ENCODE data around the gene TXN2.
"Not testable (repeated sequence)": the region's sequence is repeated elsewhere in the genome, so short reads cannot be mapped to it uniquely, and the experiment has no call there.

Gene TXN2, protein sequence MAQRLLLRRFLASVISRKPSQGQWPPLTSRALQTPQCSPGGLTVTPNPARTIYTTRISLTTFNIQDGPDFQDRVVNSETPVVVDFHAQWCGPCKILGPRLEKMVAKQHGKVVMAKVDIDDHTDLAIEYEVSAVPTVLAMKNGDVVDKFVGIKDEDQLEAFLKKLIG
- total RNA-seq = 14.3 to 26.8 (median 17.0) reads per million in 4 donors

DNA sequence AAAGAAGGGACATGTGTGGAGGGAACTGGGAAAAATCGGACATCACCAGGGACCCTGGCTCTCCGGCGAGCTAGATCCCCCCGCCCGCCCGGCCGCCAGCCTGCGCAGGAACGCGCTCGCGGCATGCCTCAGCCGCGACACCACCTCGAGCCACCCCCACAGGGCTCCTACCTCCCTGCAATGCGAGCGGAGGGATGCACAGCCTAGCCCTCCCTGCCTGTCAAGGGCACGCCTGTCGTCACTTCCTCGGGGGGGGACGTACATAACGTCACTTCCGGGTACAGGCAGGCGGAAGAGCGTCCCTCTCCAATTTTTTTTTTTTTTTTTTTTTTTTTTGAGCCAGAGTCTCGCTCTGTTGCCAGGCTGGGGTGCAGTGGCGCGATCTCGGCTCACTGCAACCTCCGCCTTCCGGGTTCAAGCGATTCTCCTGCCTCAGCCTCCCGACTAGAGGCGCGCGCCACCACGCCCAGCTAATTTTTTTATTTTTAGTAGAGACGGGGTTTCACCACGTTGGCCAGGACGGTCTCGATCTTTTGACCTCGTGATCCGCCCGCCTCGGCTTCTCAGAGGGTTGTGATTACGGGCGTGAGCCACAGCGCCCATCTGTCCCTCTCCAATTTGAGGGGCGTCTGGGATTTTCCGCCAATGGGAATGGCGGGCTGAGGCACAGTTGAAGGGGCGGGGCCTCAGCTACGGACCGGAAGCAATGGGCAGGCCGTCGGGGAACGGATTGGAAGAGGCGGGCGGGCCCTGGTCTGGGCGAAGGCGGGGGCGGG, at the start of gene TXN2:
TXN2 (minus strand) TSS at position 248 of the 776 bp plus-strand sequence. CDS start 803 bp downstream, outside the sequence.
- DNase-seq = peak; percentile 93 to 97 (median 95)

DNA sequence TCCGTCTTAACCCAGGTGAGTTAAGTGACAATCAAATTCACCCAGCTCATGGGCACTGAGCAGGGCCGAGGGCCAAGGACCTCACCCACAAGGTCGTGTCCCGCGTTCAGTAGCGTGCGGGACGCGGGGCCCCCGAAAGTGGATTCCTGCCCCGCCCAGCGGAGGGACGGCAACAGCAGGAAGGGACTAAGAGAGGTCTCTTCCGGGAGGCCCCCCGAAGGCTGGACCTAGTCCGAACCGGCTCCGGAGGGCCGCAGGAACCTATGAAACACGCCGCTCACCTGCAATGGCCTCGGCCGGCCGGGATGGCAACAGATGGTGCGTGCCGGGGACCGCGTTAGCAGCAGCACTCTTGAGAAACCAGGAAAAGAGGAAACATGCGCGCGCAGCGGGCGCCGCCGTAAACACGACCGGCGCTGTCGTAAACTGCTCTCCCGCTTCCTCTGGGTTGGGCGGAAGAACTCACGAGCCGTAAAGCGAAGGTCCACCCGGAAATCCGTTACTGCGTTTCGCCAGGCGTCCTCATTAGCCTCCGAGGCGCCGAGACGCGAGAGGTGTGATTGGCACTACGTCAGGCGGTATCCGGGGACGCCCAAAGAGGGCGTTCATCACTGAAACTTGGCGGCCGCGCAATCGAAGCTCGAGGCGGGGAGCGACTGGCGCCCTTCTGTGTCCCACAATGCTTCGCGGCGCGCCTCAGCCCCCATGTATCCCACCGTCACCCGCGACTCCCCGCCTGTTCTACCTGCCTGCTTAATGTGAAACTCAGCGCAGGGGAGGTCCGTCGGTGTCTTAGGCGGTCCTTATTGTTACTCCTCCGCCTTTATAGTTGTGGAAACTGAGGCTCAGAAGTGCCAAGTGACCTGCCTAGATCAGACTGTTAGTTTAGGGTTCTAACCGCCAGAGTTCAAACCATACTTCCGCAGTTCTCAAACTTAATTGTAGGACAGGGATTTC, 47.6 kb upstream of the TXN2 start, which contains the start of gene EIF3D:
EIF3D (minus strand) TSS at position 372 of the 957 bp plus-strand sequence. CDS start 3,045 bp downstream, outside the sequence.
- DNase-seq = peak; percentile 96 to 100 (median 98)

DNA sequence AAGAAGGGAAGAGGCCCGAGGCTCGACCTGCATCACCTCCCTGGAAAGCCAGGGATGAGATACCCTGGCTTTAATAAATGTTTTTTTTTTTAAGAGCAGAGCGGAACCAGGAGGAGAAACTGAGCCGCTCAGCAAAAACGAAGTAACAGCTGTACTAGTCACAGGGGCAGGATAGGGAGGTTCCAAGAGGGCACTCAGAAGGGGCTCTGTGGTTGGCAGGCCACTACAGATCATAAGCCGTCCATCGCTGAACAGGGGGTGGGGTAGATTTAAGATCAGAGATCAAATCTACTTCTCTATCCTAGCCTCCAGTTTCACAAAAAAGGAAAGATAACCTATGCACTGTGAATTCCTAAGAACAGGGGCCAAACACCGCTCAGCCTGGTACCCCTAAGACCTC, 46.9 kb upstream of the TXN2 start:
- DNase-seq = peak in 1 of 5 donors; percentile 6

DNA sequence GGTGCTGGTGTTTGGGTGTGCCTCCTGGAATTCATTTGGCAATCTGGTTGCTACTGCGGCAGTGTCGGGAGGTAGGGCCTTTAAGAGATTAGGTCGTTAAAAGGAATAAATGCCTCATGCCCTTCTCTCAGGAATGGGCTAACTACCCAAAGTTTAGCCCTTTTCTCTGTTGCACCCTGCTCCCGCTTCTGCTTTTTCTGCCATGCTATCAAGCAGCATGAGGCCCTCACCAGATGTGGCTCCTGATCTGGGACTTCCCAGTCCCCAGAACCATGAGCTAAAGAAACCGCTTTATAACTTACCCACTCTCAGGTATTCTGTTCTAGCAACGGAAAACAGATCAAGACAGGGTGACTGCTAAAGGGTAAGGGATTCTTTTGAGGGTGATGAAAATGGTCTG, 41.2 kb upstream of the TXN2 start:
- DNase-seq = no peak

DNA sequence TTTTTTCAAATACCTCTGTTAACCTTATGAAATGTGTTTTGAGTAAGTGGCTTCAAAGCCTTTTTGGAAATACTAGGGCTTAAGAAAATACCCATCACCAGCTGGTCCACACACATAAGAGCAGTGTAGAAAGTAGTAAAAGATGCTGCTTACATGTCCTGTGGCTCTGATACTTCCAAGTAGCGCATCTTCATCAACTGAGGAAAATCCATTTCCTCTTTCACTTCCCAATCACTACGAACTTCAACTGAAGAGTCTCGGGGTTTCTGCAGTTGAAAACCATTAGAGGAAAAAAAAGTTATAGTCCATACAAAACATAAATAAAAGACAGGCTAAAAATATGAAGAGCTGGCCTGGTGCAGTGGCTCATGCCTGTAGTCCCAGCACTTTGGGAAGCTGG, 39.0 kb upstream of the TXN2 start:
- DNase-seq = no peak

DNA sequence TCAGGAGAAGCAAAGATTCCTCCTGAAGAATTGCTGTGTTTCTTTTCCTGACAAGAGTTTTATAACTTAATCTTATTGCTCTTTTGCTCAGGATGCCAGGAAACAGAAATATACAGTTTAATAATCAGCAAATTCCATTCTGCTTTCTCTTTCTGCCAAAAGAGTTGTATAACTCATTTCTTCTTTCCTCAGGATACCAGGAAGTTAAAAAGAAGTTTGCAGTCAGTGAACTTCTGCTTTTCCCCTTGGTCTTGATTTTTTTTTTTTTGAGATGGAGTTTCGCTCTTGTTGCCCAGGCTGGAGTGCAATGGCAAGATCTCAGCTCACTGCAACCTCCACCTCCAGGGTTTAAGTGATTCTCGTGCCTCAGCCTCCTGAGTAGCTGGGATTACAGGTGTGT, 38.5 kb upstream of the TXN2 start:
- DNase-seq = not testable (repeated sequence)

DNA sequence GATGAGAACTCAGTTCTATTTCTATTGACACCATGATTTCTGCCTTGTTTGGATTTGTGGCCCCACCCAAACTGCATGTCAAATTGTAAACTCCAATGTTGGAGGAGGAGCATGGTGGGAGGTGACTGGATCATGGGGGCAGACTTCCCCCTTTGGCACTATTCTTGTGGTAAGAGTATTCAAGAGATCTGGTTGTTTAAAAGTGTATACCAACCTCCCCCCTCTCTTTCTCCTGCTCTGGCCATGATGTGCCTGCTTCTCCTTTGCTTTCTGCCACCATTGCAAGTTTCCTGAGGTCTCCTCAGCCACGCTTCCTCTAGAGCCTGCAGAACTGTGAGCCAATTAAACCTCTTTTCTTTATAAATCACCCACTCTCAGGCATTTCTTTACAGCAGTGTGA, 33.3 kb upstream of the TXN2 start:
- DNase-seq = no peak

DNA sequence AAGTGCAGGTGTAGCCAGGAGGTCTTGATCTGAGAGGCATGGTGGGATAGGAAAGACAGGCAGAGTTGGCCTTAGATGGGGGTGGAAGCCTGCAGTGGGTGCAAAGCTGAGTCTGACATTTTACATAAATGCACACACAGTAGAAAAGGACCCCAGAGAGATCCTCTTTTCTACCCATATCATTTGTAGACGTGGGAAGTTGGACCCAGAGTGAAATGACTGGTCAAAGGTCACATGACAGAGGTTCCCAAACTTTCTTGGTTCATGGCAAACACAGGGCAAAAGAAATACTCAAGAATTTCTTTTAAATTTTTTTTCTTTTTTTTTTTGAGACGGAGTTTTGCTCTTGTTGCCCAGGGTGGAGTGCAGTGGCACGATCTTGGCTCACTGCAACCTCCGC, 31.6 kb upstream of the TXN2 start:
- no peak for DNase-seq

DNA sequence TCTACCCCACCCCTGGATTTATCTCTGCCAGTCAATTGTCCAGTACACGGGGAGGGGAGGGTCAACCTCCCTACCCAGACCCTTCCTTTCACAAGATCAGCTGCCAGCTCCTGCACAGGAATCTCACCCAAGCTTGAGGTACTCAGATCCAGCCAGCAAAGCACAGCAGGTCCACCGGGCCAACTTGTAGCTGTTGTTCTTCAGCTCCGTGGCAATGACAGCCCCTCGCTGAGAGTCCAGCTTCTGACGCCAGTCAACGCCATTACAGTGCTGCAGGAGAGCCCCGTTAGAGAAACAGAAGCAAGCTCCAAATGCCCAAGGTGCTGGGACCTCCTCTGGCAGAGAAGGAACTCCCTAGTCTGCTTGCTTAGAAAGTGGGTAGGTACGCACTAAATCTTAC, 30.9 kb upstream of the TXN2 start:
- no peak for DNase-seq

DNA sequence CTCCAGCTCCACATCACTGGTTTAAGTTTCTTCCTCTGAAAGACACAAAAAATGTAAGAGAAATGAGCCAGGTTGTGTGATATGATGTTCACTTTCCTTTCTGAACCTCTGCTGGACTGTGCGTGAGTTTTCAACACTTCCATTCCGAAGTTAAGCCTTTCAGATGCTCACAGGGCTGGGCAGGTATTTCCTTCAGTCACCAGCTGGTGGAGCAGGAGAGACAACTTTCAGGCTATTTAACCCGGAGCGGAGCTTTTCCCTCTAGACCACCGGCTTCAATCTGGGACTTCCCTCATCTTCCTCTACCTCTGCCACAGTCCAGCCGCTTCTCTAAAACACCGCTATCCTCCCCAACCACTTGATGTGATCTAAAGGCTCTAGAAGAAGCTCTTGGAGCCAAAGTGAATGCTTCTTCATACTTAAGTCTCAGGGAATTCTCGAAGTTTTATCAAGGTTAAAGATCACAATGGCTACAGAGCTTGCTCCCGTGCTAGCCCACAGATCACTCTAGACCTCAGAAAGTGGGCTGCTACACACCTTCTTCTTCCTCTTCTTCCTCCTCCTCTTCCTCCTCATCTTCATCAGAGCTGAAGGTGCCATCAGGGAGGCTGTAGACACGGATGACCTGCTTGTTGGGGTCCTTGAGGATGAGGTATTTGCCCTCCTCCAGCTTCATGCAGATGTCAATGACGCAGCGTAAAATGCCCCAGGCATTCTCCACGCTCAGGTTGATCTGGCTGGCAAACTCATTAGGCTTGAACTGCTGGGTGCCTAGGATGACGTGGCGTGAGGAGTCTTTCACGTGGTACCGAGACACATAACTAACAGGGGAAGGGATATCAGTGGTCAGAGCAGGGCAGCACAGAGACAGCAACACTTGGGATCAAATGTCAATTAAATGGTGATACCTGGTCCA, 29.8 kb upstream of the TXN2 start:
- DNase-seq = peak in 1 of 5 donors; percentile 10

DNA sequence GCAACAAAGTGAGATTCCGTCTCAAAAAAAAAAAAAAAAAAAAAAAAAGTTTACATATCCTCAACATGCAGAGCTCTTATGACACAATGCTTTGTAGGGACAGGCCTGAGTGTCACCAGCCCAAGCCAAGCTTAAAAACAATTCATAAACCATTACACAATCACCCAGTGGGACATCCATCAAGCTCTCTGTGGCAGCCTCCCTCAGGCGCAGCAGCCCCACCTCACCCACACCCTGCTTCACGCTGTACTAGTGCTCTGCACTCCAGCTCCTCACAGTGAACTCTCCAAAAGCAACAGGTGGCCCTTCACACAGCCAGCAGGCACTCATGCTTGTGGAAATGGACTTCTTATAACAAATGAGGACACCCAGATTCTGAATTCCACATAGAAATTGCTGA, 28.9 kb upstream of the TXN2 start:
- no peak for DNase-seq

DNA sequence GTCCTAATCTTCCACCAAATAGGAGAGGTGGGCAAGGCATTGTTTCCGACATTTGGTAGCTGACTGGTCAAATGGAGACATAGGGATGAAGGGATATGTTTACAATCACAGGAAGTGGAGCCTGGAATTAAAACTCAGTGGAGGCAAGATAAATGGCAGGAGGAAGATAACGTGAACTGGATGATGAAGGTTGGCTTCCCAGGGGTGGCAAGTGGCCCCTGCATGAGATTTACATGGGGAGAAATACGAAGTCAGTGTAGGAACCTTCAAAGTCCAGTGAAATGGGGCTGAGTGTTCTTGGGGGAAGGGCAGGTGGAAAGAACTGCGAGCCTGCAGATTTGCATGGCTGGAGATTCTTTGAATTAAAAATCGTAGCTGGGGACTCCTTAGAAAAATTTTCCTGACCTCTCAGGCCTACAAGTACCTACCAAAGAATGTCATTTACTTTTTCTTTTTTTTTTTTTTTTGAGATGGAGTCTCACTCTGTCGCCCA, 26.1 kb upstream of the TXN2 start:
- DNase-seq = no peak

DNA sequence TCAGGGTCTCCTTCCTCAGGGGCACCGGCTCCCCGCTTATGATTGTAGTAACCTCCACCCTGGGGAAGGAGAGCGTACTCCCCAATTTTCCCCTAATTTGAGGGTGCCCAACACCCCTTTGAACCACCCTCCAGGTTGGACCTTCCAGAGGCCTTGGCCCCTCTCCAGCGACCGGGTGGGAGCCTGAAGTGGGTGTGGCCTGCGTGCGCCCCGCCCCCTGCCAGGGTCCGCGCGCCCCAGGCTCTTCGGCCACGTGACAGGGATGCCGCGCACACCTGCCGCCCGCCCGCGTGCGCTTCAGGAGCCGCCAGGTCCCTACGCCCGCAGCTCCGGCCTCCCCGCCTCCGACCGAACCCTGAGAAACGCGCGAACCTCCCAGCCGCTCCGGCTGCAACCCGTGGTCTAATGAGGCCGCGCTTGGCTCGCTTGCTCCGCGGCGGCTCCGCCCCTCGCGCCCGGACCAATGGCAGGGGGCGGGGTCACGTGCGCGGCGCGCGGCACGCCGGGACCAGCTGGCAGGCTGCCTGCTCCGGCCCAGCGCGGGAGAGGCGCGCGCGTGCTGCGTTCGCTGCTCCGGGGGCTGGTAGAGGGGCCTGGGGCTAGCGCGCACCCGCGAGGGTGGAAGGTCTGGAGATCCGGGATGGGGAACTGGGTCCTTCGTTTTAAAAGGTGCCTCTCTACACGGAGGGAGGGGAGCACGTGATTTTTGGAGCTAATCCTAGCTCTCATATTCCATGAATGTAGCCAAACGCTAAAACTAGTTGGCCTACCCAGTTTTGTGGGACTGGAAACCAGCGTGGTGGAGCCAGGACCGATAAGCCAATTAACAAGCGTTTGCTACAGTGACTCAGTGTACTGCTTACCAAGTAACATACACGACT, 25.4 kb upstream of the TXN2 start, which contains the start of gene FOXRED2:
FOXRED2 (minus strand) TSS at position 404 of the 881 bp plus-strand sequence. CDS start 618 bp downstream, outside the sequence.
- DNase-seq = peak; percentile 80 to 88 (median 82)

DNA sequence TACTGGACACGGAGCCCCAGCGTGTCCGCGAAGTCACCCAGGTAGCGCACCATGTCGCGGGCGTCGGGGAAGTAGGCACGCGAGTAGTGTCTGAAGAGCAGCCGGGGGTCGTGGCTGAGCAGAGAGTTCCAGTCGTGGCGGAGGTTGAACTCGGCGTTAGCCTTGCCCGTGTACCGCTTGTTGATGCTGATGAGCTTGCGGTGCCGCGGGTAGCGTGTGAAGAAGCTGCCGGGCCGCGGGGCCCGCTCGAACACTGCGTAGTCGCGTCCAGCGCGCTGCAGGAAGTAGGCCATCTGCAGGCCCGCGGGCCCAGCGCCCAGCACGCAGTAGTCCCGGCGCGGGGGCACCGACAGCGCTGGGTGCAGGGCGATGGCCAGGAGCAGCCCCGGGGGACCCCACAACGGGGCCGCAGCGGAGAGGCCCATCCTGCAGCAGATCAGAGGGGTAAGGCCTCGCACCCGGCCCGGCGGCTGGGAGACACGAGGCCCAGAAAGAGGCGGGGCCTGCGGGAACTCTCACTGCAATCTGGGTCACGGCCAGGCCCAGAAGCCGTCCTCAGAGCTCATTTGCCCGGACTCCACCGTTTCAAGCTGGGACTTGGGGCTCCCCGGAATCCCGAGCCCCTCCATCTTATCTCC, 24.7 kb upstream of the TXN2 start:
- DNase-seq = peak in 1 of 5 donors; percentile 9

DNA sequence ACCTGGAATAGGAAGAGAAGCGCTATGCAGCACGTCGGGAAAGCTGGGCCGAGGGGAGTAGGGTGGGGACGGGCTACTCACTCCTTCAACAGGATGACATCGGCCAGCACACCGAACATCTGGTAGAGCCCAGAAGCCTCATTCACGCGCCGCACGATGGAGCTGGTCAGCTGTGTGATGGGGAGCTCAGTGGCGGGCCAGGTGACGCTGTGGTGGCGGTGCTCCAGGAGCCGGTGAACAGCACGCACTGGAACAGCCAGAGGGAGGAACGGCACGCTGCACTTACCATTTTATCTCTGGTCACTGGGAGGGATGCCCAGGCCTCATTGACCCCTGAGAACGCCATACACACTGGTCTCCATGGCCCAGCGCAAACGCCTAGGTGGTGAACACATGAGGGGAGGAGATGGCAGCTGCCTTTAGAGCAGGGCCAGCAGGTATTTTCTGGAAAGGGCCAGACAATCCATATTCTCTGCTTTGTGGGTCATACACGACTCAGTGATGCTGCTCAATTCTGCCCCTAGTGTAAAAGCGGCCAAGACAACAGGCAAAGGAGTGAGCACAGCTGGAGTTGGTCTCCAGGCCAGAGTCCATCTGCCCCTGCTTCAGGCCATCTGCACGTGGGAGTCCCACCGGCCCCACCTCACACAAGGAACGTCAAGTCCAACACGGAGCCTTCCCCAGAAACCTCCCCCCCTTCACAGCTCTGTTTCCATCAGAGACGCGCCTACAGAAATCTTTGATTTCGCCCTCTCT, 16.6 kb upstream of the TXN2 start:
- no peak for DNase-seq

DNA sequence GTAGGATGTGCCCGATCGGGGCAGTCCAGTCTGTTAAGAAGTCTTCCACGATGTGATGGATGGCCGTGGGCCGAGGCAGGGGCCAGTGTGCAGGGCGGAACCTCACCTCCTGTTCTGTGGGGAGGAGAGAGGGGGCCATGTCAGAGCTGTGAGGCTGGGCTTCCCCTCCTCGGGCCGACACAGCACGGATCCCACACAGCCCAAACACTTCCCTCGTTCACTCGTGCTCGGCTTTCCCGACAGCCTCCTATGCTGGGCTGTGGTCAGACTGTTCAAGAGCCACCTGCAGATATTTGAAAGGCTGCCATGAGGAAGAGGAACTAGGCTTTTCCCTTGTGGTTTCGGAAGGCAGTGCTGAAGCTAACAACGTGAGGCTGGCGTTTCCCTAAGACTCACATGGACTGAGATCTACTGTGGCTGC, 12.3 kb upstream of the TXN2 start:
- no peak for DNase-seq

DNA sequence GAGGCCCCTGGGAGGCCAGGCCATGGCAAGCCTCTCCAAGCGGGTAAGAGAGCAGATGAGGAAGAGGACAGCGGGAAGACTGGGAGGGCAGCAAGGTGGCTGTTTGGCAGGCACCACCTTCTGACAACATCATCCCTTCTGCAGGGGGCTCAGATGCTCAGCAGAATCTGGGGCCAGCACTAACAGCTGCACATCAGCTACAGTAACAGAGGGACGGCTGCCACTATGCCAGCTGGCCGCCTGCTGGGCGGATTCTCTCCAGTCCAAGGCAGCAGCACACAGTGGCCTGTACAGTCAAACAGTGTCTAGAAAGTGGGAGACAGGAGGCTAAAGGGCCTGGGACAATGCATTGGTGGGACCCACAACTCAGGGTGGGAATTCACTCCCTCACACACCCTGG, 10.7 kb upstream of the TXN2 start:
- no peak for DNase-seq

DNA sequence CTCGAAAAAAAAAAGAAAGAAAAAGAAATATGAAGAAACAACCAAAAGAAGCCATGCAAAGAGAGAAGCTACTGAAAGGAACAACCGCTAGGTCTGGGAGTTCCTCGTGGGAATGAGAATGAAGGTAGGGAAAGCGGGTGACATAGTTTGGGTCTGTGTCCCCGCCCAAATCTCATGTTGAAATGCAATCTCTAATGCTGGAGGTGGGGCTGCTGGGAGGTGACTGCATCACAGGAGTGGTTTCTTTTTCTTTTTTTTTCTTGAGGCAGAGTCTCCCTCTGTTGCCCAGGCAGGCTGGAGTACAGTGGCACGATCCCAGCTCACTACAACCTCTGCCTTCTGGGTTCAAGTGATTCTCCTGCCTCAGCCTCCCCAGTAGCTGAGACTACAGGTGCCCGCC, 9.7 kb upstream of the TXN2 start:
- no peak for DNase-seq

Data from T-helper 1 cell (primary cell).